Fibroblast of gingiva (primary cell): Measurements from ENCODE around the gene PRDM5.

ENCODE experiments used
- DNase-seq: peaks from one replicate; pipeline ENCODE4 v3.0.0-alpha.2; 2011; ENCODE audit warnings: low read depth

Gene PRDM5

GRCh38 chr4:120855307-120856001, 67.1 kb downstream of the PRDM5 start:
- DNase-seq: no peak

GRCh38 chr4:120853161-120853935, 69.2 kb downstream of the PRDM5 start:
- DNase-seq: peak; percentile 60

GRCh38 chr4:120850018-120850599, 72.4 kb downstream of the PRDM5 start:
- DNase-seq: peak; percentile 75

- DNase-seq: no peak
Observed at GRCh38 chr4:120847019-120847582, 75.4 kb downstream of the PRDM5 start.

GRCh38 chr4:120844528-120844921, 78.0 kb downstream of the PRDM5 start:
- DNase-seq: no peak

- no peak for DNase-seq
Observed at GRCh38 chr4:120843849-120844527, 78.5 kb downstream of the PRDM5 start.

- DNase-seq: peak; percentile 57
Observed at GRCh38 chr4:120842031-120842430, 80.5 kb downstream of the PRDM5 start.

- DNase-seq: peak; percentile 16
Observed at GRCh38 chr4:120841580-120841979, 80.9 kb downstream of the PRDM5 start.

- no peak for DNase-seq
Observed at GRCh38 chr4:120839974-120840751, 82.4 kb downstream of the PRDM5 start.

- DNase-seq: no peak
Observed at GRCh38 chr4:120839334-120839973, 83.1 kb downstream of the PRDM5 start.

- DNase-seq: no peak
Observed at GRCh38 chr4:120838784-120839183, 83.7 kb downstream of the PRDM5 start.

GRCh38 chr4:120837656-120838055, 84.9 kb downstream of the PRDM5 start:
- no peak for DNase-seq

GRCh38 chr4:120835342-120835741, 87.2 kb downstream of the PRDM5 start:
- DNase-seq: no peak

GRCh38 chr4:120830204-120830603, 92.3 kb downstream of the PRDM5 start:
- DNase-seq: peak; percentile 13

GRCh38 chr4:120829113-120829831, 93.3 kb downstream of the PRDM5 start:
- DNase-seq: peak; percentile 94

GRCh38 chr4:120826853-120827252, 95.7 kb downstream of the PRDM5 start:
- no peak for DNase-seq

GRCh38 chr4:120826449-120826848, 96.1 kb downstream of the PRDM5 start:
- no peak for DNase-seq

- no peak for DNase-seq
Observed at GRCh38 chr4:120824946-120825345, 97.6 kb downstream of the PRDM5 start.

- no peak for DNase-seq
Observed at GRCh38 chr4:120821977-120822376, 100.5 kb downstream of the PRDM5 start.

GRCh38 chr4:120821029-120821428, 101.5 kb downstream of the PRDM5 start:
- DNase-seq: no peak
